NAMALWA (cell line): Measurements from ENCODE around the gene SV2A.
"Not testable (repeated sequence)": the region's sequence is repeated elsewhere in the genome, so short reads cannot be mapped to it uniquely, and the experiment has no call there.

Source experiments
- DNase-seq: peaks from one replicate; pipeline ENCODE4 v3.0.0-alpha.2; 2015; ENCODE audit warnings: low spot score

Gene SV2A, protein sequence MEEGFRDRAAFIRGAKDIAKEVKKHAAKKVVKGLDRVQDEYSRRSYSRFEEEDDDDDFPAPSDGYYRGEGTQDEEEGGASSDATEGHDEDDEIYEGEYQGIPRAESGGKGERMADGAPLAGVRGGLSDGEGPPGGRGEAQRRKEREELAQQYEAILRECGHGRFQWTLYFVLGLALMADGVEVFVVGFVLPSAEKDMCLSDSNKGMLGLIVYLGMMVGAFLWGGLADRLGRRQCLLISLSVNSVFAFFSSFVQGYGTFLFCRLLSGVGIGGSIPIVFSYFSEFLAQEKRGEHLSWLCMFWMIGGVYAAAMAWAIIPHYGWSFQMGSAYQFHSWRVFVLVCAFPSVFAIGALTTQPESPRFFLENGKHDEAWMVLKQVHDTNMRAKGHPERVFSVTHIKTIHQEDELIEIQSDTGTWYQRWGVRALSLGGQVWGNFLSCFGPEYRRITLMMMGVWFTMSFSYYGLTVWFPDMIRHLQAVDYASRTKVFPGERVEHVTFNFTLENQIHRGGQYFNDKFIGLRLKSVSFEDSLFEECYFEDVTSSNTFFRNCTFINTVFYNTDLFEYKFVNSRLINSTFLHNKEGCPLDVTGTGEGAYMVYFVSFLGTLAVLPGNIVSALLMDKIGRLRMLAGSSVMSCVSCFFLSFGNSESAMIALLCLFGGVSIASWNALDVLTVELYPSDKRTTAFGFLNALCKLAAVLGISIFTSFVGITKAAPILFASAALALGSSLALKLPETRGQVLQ

GRCh38 chr1:149917571-149918144, at the start of gene SV2A:
SV2A (minus strand) TSS chr1:149917844; CDS start chr1:149913840, 4,004 bp downstream.
- DNase-seq, result no peak

GRCh38 chr1:149967041-149967440, 49.4 kb upstream of the SV2A start:
- DNase-seq, result no peak

- no peak for DNase-seq
Measured at GRCh38 chr1:149966405-149966804, 48.8 kb upstream of the SV2A start.

DNA sequence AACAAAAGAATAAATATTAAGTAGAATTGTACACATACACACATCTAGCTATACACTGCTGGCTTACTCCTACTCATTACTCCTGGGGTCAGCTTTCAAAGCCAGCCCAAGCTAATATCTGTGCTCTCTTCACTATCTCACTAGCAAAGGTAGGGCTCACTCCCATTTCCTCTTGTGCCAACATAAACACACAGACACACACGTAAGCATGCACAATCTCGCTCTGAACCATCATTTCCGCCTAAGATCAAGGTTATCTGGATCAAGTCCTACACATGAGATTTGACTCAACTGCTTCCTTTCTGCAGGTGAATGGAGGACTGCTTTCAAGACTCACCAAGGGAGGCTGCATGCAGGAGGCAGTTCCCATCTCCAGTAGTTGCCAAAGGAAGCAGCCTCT, 47.8 kb upstream of the SV2A start:
- DNase-seq, result no peak

DNA sequence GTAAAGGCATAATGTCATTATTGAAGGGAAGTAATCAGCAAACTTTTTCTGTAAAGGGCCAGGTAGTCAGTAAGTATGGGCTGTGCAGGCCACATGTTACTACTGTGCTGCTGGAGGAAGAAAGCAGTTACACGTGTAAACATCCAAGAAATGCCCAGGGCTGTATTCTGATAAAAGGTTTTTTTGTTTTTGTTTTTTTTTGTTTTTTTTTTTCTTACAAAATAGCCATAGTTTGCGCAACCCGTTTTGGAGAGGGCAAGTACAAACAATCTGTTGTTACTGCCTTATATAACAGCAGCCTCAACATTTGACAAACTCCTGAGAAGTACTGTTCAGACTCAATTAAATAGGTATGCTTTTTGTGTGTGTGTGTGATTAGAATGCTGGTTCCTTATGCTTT, 45.7 kb upstream of the SV2A start:
- no peak for DNase-seq

GRCh38 chr1:149962736-149963135, 45.1 kb upstream of the SV2A start:
- DNase-seq, result no peak

DNA sequence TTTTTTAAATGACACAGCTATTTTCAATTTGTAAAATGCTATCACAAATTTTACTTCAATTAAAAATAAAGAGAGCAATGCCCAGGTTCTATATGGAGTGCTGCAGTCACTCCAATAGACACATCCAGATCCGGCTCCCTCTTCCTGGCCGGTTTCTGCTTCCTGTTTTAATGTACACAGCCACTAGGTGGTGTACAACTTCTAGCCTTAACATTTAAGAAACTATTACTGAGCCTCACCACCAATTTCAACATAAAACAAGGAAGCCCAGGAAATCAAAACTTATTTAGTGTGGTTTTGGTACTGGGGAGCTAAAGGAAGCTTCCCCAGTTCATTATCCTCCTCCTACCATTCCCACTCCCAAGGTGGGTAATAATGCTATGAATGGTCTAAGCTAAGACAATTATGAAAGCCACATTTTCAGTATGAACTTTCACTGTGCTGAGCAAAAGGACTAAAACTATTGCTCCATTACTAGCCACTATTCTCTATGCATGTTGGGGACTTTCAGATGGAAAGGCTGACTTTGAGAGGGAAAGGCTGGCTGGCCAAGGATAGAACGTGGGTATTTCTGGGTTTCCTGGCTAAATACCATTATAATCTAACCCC, 44.5 kb upstream of the SV2A start:
- DNase-seq, result peak; percentile 88

DNA sequence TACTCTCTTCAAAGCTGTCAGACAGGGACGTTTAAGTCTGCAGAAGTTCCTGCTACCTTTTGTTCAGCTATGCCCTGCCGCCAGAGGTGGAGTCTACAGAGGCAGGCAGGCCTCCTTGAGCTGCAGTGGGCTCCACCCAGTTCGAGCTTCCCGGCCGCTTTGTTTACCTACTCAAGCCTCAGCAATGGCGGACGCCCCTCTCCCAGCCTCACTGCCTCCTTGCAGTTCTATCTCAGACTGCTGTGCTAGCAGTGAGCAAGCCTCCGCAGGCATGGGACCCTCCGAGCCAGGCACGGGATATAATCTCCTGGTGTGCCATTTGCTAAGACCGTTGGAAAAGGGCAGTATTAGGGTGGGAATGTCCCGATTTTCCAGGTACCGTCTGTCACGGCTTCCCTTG, 39.9 kb upstream of the SV2A start:
- DNase-seq, result not testable (repeated sequence)

DNA sequence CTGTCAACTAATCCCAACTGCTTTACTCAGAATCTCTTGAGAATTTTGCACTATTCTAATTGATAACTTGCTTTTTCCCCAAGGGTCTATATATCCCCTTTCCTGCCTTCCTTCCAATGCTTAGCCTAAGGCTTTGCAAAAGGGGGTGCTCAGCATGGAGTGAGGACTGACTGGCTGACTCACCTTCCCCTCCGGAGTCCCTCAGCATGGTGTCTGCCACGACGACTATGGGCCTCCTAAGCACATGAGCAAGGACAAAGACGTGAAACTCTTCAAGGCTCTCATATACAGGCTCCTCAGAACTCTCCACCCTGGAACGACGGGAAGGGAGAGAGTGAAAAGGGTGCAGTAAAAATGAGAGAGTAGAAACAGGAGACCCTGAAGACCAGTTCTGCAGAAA, 32.3 kb upstream of the SV2A start:
- no peak for DNase-seq

DNA sequence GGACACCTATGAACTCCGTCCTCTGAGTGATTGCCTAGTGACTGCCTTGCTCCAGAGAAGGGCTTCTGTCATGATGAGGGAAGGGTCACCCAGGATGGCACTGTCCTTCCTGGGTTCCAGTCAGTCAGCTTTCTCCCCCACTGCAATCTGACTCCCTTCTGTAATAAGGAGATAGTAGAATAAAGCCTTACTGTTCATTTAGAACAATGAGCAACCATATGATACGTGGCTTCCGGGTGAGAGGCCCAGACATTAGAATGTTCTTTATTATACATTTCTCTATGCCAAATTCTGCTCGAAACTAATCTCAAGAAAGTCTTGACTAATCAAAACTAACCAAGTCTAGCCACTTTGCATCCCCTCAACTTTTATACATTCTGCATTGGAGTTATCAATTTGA, 27.6 kb upstream of the SV2A start:
- no peak for DNase-seq

- no peak for DNase-seq
Measured at GRCh38 chr1:149942885-149943284, 25.2 kb upstream of the SV2A start.

- DNase-seq, result no peak
Measured at GRCh38 chr1:149942207-149942606, 24.6 kb upstream of the SV2A start.

- no peak for DNase-seq
Measured at GRCh38 chr1:149940427-149940826, 22.8 kb upstream of the SV2A start.

DNA sequence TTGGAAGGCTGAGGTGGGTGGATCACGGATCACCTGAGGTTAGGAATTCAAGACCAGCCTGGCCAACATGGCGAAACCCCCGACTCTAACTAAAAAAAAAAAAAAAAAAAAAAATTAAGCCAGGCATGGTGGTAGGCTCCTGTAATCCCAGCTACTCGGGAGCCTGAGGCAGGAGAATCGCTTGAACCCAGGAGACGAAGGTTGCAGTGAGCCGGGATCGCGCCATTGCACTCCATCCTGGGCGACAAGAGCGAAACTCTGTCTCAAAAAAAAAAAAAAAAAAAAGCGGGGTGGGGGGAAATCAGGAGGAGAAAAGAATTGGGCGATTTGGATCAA, 21.0 kb upstream of the SV2A start:
- DNase-seq, result not testable (repeated sequence)

- DNase-seq, result no peak
Measured at GRCh38 chr1:149937759-149938158, 20.1 kb upstream of the SV2A start.

DNA sequence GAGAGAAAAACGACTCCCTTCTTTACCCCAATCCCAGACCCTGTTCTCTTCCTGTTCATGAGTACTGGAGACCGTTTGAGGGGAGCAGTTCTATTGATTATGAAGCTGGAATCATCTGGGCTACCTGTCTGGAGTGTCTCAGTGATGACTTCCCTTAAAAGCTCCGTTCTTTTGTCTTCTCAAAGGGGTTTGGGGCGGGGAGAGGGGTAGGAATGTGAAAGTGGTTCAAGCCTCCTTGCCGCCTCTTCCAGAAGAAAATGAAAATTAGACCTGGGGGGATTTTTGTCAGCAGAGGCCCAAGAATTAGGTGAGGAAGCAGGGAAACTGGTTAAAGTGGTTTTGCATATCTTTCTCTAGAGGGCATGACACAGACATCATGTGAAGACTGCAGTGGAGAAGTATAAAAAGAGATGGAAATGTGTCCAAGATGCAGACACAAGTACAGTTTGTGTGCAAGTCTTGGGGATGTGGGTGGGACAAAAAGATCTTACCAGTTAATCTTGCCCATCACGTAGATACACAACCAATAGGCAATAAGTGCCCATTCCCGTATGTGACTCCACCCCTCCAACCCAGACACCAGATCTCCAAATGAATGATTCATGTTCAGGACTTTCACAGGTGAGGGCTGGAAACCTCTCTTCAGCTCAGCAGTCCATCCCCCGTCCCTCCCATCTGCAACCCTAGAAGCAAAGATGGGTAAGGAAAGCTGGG, 19.5 kb upstream of the SV2A start:
- DNase-seq, result no peak

DNA sequence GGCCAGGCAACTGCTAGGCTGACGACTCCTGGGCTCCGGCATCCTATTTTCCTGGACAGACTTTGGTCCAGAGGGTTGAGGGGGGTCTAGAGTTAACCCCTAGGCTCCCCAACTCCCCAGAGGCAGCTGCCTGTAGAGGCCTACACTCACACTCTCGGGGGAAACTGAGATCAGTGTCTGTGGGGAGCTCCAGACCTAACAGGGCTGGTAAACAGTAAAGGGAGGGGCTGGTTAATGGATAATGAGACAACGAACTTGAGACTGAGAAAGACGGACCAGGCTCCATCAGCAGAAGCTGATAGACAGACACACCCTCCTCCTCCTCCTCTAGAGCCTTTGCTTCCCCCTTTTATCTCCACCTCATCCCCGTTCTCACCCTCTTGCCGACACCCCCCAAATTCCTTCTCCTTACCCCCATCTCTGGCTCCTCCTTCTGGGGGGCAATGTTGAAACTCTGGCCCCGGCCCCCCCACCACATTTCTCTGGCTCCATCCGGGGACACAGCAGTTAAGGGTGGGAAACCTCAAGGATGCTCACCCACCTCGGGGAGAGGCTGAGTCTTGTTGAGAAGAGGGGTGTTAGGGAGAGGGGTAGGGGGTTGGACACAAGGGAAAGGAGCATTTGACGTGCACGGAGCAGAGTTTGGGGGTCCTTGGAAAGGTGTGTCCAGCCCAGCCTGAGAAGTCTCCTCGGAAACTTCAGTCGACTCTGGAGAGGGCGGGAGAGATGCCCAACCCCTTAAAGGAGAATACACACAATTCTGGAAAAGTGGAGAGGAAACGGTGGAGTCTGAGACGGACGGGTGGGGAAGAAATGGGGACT, 18.7 kb upstream of the SV2A start, which contains the start of gene MTMR11:
Gene MTMR11, minus strand, starts transcription at position 710 of the 822 bp plus-strand sequence. Its CDS starts 232 bp downstream, at position 478.
- DNase-seq, result no peak

DNA sequence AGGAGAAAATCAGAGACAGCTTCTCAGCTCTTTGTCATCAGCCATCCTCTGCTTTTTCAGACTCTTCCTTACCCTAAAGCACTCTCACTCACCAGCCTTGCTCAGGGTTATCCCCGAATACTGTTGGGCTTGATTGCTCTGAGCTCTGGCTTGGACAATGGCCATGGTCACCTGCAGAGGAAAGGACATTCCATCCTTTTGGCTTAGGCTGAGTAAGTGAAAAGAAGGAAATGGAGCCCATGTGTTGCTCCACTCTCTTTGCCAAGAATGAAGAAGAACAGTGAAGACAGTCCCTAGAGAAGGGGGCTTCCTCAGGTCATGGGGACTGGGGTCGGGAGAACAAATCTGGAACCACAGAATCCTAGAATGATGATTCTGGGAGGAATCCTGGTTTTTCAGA, 16.7 kb upstream of the SV2A start:
- DNase-seq, result no peak

GRCh38 chr1:149933208-149933607, 15.6 kb upstream of the SV2A start:
- DNase-seq, result no peak

- DNase-seq, result no peak
Measured at GRCh38 chr1:149932474-149932873, 14.8 kb upstream of the SV2A start.

GRCh38 chr1:149931212-149931790, 13.7 kb upstream of the SV2A start:
- DNase-seq, result no peak
